GM12878 (cell line): ENCODE results near the gene TCEA2. TPM values are rescaled to one million over a fixed set of nuclear protein-coding genes. Genes with fewer than 3 reads are reported as not detected.

Experiments used
- ATF2 ChIP-seq: IDR thresholded peaks from 2 replicates; pipeline ENCODE4 v1.6.1; 2012; ENCODE audit warnings: low read length, inconsistent platforms
- BHLHE40 ChIP-seq, 2 experiments: fragments of 450-650 bp in 1 of 2; IDR thresholded peaks; 2 replicates each; pipeline ENCODE4 v1.6.1; 2011 to 2017; ENCODE audit warnings: low read depth in 2 of 2, borderline replicate concordance in 1 of 2, improper control_type of control experiment in 1 of 2, low read length in 1 of 2, mild to moderate bottlenecking in 1 of 2
- FOXM1 ChIP-seq: IDR thresholded peaks from 2 replicates; pipeline ENCODE4 v1.6.1; 2012; ENCODE audit warnings: low read depth, mild to moderate bottlenecking, inconsistent platforms, low read length, moderate library complexity
- GABPA ChIP-seq: IDR thresholded peaks from 2 replicates; pipeline ENCODE4 v1.6.1; 2014; ENCODE audit warnings: antibody characterized with exemption, low read depth, mild to moderate bottlenecking, inconsistent platforms
- HCFC1 ChIP-seq: fragments of 150-350 bp; IDR thresholded peaks from 2 replicates; pipeline ENCODE4 v1.6.1; 2014; ENCODE audit warnings: low read length
- HDAC6 ChIP-seq: fragments of 200-600 bp; sonication (generic); IDR thresholded peaks from one replicate; pipeline ENCODE4 v1.8.0; 2017; ENCODE audit warnings: antibody characterized with exemption; ENCODE audit not compliant: unreplicated experiment
- IRF4 ChIP-seq: IDR thresholded peaks from 2 replicates; pipeline ENCODE4 v1.6.1; 2011; ENCODE audit warnings: low read depth, low read length
- KAT2A ChIP-seq: conservative IDR thresholded peaks from 2 replicates; pipeline ENCODE4 v1.6.1; 2011; ENCODE audit warnings: low read depth, low read length; ENCODE audit not compliant: control insufficient read depth
- MAX ChIP-seq: IDR thresholded peaks from 2 replicates; pipeline ENCODE4 v1.6.1; 2012; ENCODE audit warnings: low read depth, low read length, improper control_type of control experiment
- NFIC ChIP-seq: IDR thresholded peaks from 2 replicates; pipeline ENCODE4 v1.6.1; 2012; ENCODE audit warnings: low read depth, mild to moderate bottlenecking, inconsistent platforms, low read length, moderate library complexity
- NFYB ChIP-seq: IDR thresholded peaks from 2 replicates; pipeline ENCODE4 v1.6.1; 2011; ENCODE audit warnings: low read depth, mild to moderate bottlenecking, low read length, improper control_type of control experiment, moderate library complexity; ENCODE audit not compliant: insufficient read depth
- NR2F1 ChIP-seq: fragments of 450-650 bp; conservative IDR thresholded peaks from 2 replicates; pipeline ENCODE4 v1.6.1; 2017; ENCODE audit warnings: mild to moderate bottlenecking
- PRDM15 ChIP-seq: fragments of 450-650 bp; formaldehyde crosslinking; IDR thresholded peaks from 2 replicates; pipeline ENCODE4 v1.4.0; 2020; ENCODE audit warnings: mild to moderate bottlenecking, moderate library complexity
- SPI1 ChIP-seq: IDR thresholded peaks from 2 replicates; pipeline ENCODE4 v1.6.1; 2011; ENCODE audit warnings: low read depth, mild to moderate bottlenecking, low read length, moderate library complexity, borderline replicate concordance; ENCODE audit not compliant: insufficient read depth
- ZBED1 ChIP-seq: IDR thresholded peaks from 2 replicates; pipeline ENCODE4 v1.6.1; 2016; ENCODE audit warnings: borderline replicate concordance
- ZNF217 ChIP-seq: fragments of 450-650 bp; IDR thresholded peaks from 2 replicates; pipeline ENCODE4 v1.6.1; 2017; ENCODE audit warnings: antibody characterized with exemption, mild to moderate bottlenecking
- ZNF622 ChIP-seq: fragments of 450-650 bp; IDR thresholded peaks from 2 replicates; pipeline ENCODE4 v1.6.1; 2017; ENCODE audit warnings: mild to moderate bottlenecking, inconsistent platforms
- polyA plus RNA-seq, 11 experiments: library from polyadenylated mRNA; depleted of rRNA in 4 of 11; unstranded in 6 of 11; stranded (reverse) in 5 of 11; fragments of >200 nt; fragmentation: Nextera tagmentation in 4 of 11; fragmentation: Illumina TruSeq in 1 of 11; extraction: Ambion mirVana in 4 of 11; extraction: Trizol in 1 of 11; gene quantifications; 1 replicate in 1 of 11; 2 replicates in 10 of 11; pipeline versions ENCODE4 v1.2.1 to v1.2.3, GENCODE V29; 2011 to 2016; ENCODE audit warnings: inconsistent platforms in 2 of 11, missing spikeins in 2 of 11, low read depth in 1 of 11
- total RNA-seq, 4 experiments: library from RNA; depleted of rRNA in 3 of 4; stranded (reverse); fragments of >200 nt in 3 of 4; fragmentation: Illumina TruSeq in 1 of 4; extraction: Trizol in 1 of 4; gene quantifications; 2 replicates each; pipeline versions ENCODE4 v1.2.1 to v1.2.3, GENCODE V29; 2013 to 2021

The TCEA2 gene
- total and polyA plus RNA-seq, 10 of the 15 experiments (the other 5 are each of a cell fraction or from before 2014, with no cell fraction given) = 3.4 to 42.5 (median 13.3) TPM

- TF ChIP-seq PRDM15 (no peak), GABPA (no peak), KAT2A (no peak), BHLHE40 (IDR thresholded peaks at IDR 0.05; ENCODE audit: borderline replicate concordance in 1 of 2, low read depth in 2 of 2, low read length in 1 of 2) (peak in 1 of 2 experiments; percentile 43; a peak in 3 of 4 replicates), MAX (no peak; the same call in 1 of the 2 replicates), HCFC1 (peak; percentile 24; the same call in 1 of the 2 replicates), FOXM1 (no peak), NFYB (no peak), IRF4 (no peak), ZNF217 (peak; percentile 40; the same call in 1 of the 2 replicates), HDAC6 (peak; percentile 100), ATF2 (no peak), ZBED1 (no peak), ZNF622 (no peak), SPI1 (no peak; the same call in 1 of the 2 replicates), NR2F1 (peak; percentile 57; the same call in 1 of the 2 replicates), NFIC (no peak)
Observed at GRCh38 chr20:64038565-64039292, 24.3 kb upstream of the TCEA2 start (continued).
